Right renal pelvis (tissue), 4 donors: ENCODE measurements around the gene SPPL3. TPM values are rescaled to one million over a fixed set of nuclear protein-coding genes. Genes with fewer than 3 reads are reported as not detected.

Experiments used
- DNase-seq, 4 donors: peaks; one replicate each; pipeline ENCODE4 v3.0.0-alpha.2; 2013; ENCODE audit warnings: low read depth in 4 of 4, low spot score in 3 of 4, missing footprints in 1 of 4
- polyA plus RNA-seq, 4 donors: library from polyadenylated mRNA; unstranded; fragments of 120-200 nt; gene quantifications; one replicate each; pipeline ENCODE4 v1.2.1, GENCODE V29; 2013; ENCODE audit not compliant: insufficient read length in 4 of 4

The SPPL3 gene
- polyA plus RNA-seq, 4 donors = 81.1 to 102 (median 95.2) TPM

- DNase-seq = no peak
These were observed 146.2 kb downstream of the SPPL3 start for GRCh38 chr12:120757949-120758348.

GRCh38 chr12:120757226-120757742 lies 146.9 kb downstream of the SPPL3 start:
- DNase-seq = no peak

DNA sequence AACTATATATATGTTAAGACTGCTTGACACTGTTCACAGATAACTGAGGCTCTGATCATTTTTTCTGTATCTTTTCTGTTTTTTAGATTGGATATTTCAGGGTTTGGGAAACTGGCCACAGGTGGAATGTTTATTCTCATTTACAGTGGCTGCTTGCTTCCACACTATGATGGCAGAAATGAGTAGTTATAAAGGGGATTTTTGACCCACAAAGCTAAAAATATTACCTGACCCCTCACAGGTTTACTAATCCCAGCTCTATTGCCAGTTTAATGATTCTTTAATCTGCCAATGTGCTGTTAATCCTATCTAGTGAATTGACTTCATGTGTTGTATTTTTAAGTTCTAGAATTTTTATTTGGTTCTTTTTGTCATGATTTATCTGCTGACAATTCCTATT lies 148.9 kb downstream of the SPPL3 start:
- DNase-seq = no peak

- no peak for DNase-seq
These were observed 149.4 kb downstream of the SPPL3 start for GRCh38 chr12:120754792-120755191.

DNA sequence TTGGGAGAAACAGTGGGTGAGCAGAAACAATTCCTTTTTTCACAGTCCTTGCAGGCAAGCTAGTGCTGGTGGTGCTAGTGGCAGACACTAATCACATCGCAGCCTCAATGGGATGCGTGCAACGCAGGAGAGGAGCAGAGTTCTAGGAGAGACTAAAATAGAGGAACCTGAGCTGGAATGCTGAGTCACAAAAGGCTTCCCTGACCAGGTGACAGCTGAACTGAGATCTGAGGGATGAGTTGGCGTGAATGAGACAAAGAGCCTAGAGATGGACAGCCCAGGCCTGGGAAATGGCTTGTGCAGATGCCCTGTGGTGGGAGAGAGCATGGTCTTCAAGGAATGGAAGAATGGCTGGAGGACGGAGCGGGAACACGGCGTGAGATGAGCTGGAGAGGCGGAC lies 152.8 kb downstream of the SPPL3 start:
- no peak for DNase-seq

DNA sequence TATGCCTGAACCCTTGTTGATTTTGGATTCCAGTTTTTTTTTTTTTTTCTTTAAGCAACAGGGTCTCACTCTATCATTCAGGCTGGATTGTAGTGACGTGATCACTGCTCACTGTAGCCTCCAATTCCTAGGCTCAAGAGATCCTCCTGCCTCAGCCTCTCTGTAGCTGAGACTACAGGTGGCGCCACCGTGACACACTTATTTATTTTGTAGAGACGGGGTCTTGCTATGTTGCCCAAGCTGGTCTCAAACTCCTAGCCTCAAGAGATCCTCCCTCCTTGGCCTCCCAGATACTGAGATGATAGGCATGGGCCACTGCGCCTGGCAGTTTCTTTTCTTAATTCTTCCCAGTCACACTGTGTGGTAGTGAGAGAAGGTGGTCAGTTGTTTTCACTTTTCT lies 153.4 kb downstream of the SPPL3 start:
- DNase-seq = no peak

- DNase-seq = no peak
These were observed 154.9 kb downstream of the SPPL3 start for GRCh38 chr12:120749256-120749655.

- no peak for DNase-seq
These were observed 155.9 kb downstream of the SPPL3 start for GRCh38 chr12:120748242-120748641.

DNA sequence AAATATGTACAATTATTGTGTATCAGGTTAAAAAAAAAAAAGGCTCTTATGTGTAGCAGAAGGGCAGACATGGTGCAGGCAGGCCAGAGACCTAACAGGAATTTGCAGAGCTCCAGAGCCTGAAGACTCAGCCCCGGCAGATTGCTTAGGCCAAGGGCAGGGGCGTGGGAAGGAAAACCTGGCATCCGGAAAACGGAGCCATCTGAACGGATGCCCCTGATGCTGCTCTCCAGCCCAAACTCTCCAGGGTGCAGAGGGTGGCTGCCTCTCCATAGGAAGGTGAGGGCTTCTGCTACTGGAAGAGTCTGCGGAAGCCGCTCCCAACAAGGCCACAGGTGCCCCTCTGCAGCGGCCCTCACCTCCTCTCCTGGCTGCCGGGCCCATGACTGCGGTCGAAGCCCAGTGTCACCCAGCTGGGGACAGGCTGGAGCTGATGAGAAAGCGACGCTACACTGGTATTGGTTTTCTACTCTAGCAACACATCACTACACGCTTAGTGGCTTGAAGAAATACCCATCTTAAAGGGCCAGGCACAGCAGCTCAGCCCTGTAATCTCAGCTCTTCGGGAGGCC lies 159.2 kb downstream of the SPPL3 start:
- DNase-seq = no peak

DNA sequence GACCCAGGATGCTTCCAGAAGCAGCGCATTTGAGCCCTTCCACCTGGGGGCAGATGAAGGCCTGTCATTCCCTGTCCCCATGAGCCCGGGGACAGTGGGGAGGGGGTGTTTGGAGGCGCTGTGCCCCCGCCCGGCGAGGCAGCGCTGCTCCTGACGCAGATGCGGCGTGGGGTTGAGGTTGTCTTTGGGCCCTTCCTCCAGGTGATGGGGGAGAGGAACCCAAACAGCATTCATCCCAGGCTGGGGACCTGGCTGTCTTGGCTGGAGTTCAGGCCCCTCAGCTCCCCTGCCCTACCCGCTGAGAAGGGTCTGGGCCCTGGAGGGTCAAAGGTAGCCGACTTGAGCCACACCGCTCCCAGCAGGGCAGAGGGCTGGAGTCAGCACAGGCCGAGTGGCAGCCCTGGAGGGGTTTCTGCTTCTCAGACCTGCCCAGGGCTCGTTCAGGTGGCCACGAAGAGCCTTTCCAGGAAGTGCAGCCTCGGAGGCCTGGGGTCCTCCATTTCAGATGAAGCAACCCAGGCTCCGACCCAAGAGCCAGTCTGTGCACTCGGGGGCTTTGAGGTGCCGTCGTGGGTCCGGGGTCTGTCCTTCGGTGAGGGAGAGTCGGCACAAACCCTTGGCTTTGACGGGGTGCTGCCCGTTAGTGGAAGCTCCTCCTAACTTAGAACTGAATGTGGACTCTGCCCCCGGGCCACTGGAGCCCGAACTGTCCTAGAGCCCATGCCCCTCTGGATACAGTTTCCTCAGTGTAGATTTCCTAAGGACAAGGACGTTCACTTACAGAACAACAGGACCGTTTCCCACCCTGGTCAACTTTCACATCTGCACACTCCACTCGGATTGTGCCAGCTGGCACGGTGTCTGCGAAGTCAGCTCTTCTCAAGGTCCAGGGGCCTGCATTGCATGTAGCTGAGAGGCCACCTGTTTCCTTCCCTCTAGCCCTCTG lies 162.4 kb downstream of the SPPL3 start:
- no peak for DNase-seq

DNA sequence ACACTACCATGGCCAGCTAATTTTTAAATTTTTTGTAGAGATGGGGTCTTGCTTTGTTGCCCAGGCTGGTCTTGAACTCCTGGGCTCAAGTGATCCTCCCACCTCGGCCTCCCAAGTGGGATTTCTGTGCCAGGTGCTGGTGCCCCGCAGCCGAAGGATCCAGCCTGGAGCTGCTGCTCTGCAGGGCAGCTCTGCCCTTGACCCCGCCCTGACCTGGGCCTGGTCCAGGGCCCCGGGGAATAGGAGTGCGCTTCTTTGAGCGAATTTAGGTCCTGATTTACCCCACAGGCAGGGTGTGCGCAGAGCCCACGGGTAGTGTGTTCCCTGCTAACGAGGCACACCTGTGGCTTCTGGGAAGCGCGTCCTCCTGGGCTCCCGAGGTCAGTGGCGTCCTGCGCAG lies 163.3 kb downstream of the SPPL3 start:
- DNase-seq = no peak

- no peak for DNase-seq
These were observed 164.1 kb downstream of the SPPL3 start for GRCh38 chr12:120739821-120740613.

DNA sequence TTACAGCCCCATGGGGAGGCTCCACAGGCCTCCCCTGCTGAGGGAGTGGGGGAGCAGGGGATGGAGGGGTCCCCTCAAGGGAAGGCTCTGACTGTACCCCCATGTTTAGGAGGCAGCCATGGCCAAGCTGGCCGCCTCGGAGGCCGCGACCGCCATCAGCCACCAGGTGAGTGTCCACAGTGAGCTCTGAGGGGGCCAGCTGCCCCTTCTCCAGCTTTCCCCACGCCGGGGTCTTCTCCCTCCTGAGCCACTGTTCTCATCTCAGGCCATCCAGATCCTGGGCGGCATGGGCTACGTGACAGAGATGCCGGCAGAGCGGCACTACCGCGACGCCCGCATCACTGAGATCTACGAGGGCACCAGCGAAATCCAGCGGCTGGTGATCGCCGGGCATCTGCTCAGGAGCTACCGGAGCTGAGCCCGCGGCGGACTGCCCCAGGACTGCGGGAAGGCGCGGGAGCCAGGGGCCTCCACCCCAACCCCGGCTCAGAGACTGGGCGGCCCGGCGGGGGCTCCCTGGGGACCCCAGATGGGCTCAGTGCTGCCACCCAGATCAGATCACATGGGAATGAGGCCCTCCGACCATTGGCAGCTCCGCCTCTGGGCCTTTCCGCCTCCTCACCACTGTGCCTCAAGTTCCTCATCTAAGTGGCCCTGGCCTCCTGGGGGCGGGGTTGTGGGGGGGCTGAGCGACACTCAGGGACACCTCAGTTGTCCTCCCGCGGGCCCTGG lies 165.0 kb downstream of the SPPL3 start:
- DNase-seq = no peak

- DNase-seq = no peak
These were observed 165.7 kb downstream of the SPPL3 start for GRCh38 chr12:120738252-120739030.

- DNase-seq = no peak
These were observed 166.5 kb downstream of the SPPL3 start for GRCh38 chr12:120737557-120738251.

DNA sequence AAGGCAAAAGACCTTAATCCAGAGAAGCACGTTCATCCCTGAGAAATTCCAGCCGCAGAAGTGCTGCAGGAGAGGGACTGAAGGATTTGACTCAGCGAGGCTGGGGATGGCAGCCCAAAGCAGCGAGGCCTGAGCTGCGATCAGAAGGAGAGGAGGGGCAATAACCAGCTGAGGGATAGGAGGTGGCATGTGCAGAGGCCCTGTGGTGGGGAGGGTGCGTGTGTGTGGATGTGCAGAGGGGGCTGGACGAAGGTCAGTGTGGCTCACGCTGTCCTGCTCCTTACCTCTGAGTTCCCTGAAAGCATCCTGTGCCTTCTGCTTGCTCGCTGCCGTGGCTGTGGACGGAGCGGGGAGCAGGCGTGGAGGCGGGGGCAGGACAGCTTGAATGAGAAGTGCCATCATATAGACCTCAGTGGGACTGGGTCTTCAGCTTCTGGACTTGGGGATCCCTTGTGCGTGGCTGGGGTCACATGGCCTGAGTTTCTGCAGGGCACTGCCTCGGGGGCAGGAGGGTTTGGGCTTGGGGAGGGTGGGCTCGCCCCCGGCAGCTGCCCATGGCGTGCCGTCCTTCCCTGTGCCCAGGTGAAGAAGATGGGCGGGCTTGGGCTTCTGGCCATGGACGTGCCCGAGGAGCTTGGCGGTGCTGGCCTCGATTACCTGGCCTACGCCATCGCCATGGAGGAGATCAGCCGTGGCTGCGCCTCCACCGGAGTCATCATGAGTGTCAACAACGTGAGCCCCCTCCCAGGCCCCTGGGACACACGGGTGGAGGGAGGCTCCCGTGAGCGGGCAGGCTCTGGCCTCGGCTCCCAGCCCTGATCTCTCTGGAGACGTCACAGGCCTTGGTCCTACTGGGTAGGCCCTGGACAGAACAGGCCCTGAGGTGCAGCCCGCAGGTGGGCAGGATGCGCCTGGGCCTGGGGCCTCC lies 167.5 kb downstream of the SPPL3 start:
- DNase-seq = no peak

- no peak for DNase-seq
These were observed 169.0 kb downstream of the SPPL3 start for GRCh38 chr12:120735181-120735580.

DNA sequence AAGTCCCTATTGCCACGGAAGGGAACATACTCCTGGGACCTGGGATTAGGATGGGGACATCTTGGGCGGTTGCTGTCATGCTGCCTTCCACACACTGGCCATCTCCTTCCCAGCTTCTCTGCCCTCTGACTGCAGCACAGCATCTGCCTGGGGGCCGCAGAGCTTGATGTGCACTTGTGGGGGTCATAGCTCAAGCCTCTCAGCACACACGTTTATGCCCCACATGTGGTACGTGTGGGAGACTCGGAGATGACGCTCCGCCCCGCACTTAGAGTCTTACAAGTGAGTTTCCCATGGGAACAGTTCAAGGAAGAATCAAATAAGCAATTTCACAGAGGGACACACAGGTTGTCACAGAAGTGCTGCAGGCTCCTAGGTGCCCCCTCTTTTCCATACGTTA lies 169.9 kb downstream of the SPPL3 start:
- no peak for DNase-seq
